ENCODE measurements around the gene MIER3. TPM values are rescaled to one million over a fixed set of nuclear protein-coding genes. Genes with fewer than 3 reads are reported as not detected.

Gene MIER3
- polyA plus RNA-seq, 1 of the 3 experiments (the other 2 are of a cell fraction): 3.8 TPM

DNA sequence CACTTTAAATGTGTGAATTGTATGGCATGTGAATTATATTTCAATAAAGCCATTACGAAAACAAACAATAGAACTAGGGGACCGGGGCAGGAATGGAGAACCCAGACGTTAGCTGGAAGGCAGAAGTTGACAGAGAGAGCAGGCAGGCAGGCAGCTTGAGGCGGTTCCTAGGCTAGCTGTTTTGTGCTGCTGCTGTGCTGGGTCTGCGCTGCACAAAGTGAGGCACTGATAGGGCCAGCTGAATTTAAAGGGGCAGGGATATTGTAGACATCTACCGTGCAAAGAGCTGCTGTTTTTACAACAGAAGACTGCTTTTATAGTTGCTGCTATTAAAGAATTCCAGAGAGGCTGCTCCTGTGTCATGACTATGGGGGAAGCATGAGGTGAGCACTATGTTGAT is 21.6 kb upstream of the MIER3 start:
- H3K9me3 ChIP-seq: no peaks in the 10 kb centered on the region
- H3K9ac ChIP-seq: no peak overlapping the region
- ChIA-PET CTCF (interaction anchor here (1.1 kb wide), 1 partner anchor 19 kb away, joined by 3 read pairs; no protein-coding TSS in a partner anchor), POLR2A (no interaction called here)
- H3F3A ChIP-seq (replicated peaks; ENCODE audit: insufficient read depth): no peaks in the 10 kb centered on the region
- H3K4me2 ChIP-seq: no peak overlapping the region
- no peak overlapping the region for H3K4me3 ChIP-seq (ENCODE audit: low read depth in 2 of 2, low read length in 1 of 2)
- no peaks in the 10 kb centered on the region for H4K20me1 ChIP-seq (ENCODE audit: insufficient read depth)
- no peak overlapping the region for H2AFZ ChIP-seq (ENCODE audit: low read depth)
- no peaks in the 10 kb centered on the region for H3K36me3 ChIP-seq (replicated peaks in 1 of 2; ENCODE audit: control insufficient read depth in 1 of 2, insufficient read depth in 2 of 2, low read length in 1 of 2)
- H3K27me3 ChIP-seq (ENCODE audit: insufficient read depth): no peaks in the 10 kb centered on the region; the same call in 1 of the 2 replicates
- WGBS (ENCODE audit: low lambda C conversion rate): 46% methylated on average over 6 of the region's 6 CpGs
- TF ChIP-seq, protein P1, sequence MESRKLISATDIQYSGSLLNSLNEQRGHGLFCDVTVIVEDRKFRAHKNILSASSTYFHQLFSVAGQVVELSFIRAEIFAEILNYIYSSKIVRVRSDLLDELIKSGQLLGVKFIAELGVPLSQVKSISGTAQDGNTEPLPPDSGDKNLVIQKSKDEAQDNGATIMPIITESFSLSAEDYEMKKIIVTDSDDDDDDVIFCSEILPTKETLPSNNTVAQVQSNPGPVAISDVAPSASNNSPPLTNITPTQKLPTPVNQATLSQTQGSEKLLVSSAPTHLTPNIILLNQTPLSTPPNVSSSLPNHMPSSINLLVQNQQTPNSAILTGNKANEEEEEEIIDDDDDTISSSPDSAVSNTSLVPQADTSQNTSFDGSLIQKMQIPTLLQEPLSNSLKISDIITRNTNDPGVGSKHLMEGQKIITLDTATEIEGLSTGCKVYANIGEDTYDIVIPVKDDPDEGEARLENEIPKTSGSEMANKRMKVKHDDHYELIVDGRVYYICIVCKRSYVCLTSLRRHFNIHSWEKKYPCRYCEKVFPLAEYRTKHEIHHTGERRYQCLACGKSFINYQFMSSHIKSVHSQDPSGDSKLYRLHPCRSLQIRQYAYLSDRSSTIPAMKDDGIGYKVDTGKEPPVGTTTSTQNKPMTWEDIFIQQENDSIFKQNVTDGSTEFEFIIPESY (IDR thresholded peaks at IDR 0.05; ENCODE audit: borderline replicate concordance, low read depth): no peak
- no peak for TF ChIP-seq EP300 (IDR thresholded peaks at IDR 0.05; ENCODE audit: borderline replicate concordance in 1 of 2, low read depth in 1 of 2, low read length in 1 of 2)
- TF ChIP-seq FOXM1 (IDR thresholded peaks at IDR 0.05; ENCODE audit: low read depth): no peak
- TF ChIP-seq MXI1 (IDR thresholded peaks at IDR 0.05; ENCODE audit: low read depth, low read length): no peak
- no peak for TF ChIP-seq FOSL2 (IDR thresholded peaks at IDR 0.05; ENCODE audit: borderline replicate concordance, low read depth)
- no peaks in the 10 kb centered on the region for H3K9me2 ChIP-seq
- H3K27ac ChIP-seq (ENCODE audit: low read depth in 2 of 2, low read length in 1 of 2): no peak overlapping the region
- no peaks in the 10 kb centered on the region for H3K79me2 ChIP-seq (ENCODE audit: insufficient read depth)
- no peaks in the 10 kb centered on the region for H3K4me1 ChIP-seq (ENCODE audit: control insufficient read depth in 1 of 2, insufficient read depth in 2 of 2, low read depth in 1 of 2, low read length in 1 of 2)
- DNase-seq: no peak

DNA sequence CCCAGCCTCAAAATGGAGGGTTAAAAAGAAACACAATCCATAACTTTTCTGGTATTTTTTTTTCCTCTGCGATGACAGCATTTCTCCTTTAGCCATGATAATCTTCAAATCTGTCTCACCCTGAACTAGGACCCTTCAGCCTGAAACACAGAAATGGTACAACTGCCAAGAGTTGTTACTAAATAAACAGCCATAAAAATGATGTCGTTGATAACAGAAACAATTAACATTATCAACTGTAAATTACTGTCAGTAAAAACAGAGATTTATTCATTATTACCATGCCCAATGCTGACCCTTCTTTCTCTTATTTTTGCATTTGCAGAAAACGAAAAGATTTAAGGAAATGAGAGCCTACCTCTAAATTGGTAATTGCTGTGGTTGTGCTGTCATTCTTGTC is 19.4 kb upstream of the MIER3 start:
- 7% methylated on average over 3 of the region's 3 CpGs for WGBS (ENCODE audit: low lambda C conversion rate)
- no peak overlapping the region for H3K4me3 ChIP-seq (ENCODE audit: low read depth in 2 of 2, low read length in 1 of 2)
- no peaks in the 10 kb centered on the region for H3F3A ChIP-seq (replicated peaks; ENCODE audit: insufficient read depth)
- no peak overlapping the region for H3K4me2 ChIP-seq
- no peaks in the 10 kb centered on the region for H3K79me2 ChIP-seq (ENCODE audit: insufficient read depth)
- H3K9me2 ChIP-seq: no peaks in the 10 kb centered on the region
- no peaks in the 10 kb centered on the region; the same call in 1 of the 2 replicates for H3K27me3 ChIP-seq (ENCODE audit: insufficient read depth)
- DNase-seq: no peak
- H3K27ac ChIP-seq (ENCODE audit: low read depth in 2 of 2, low read length in 1 of 2): no peak overlapping the region
- CTCF ChIA-PET: no interaction called here
- no peaks in the 10 kb centered on the region for H4K20me1 ChIP-seq (ENCODE audit: insufficient read depth)
- TF ChIP-seq POLR2AphosphoS5 (IDR thresholded peaks at IDR 0.05; ENCODE audit: low read depth, low read length) (no peak), YY1 (IDR thresholded peaks at IDR 0.05; ENCODE audit: low read depth) (no peak), FOXJ3 (CRISPR knock-in tag; IDR thresholded peaks at IDR 0.05) (no peak), FOSL2 (IDR thresholded peaks at IDR 0.05; ENCODE audit: borderline replicate concordance, low read depth) (no peak), SMC3 (IDR thresholded peaks at IDR 0.05; ENCODE audit: low read depth, low read length) (no peak), RXRA (IDR thresholded peaks at IDR 0.05; ENCODE audit: borderline replicate concordance, low read depth) (no peak), FOXM1 (IDR thresholded peaks at IDR 0.05; ENCODE audit: low read depth) (no peak), ELF1 (IDR thresholded peaks at IDR 0.05) (no peak), EZH2phosphoT487 (IDR thresholded peaks at IDR 0.05; ENCODE audit: borderline replicate concordance, low read depth) (no peak)
- TF ChIP-seq, protein P2, sequence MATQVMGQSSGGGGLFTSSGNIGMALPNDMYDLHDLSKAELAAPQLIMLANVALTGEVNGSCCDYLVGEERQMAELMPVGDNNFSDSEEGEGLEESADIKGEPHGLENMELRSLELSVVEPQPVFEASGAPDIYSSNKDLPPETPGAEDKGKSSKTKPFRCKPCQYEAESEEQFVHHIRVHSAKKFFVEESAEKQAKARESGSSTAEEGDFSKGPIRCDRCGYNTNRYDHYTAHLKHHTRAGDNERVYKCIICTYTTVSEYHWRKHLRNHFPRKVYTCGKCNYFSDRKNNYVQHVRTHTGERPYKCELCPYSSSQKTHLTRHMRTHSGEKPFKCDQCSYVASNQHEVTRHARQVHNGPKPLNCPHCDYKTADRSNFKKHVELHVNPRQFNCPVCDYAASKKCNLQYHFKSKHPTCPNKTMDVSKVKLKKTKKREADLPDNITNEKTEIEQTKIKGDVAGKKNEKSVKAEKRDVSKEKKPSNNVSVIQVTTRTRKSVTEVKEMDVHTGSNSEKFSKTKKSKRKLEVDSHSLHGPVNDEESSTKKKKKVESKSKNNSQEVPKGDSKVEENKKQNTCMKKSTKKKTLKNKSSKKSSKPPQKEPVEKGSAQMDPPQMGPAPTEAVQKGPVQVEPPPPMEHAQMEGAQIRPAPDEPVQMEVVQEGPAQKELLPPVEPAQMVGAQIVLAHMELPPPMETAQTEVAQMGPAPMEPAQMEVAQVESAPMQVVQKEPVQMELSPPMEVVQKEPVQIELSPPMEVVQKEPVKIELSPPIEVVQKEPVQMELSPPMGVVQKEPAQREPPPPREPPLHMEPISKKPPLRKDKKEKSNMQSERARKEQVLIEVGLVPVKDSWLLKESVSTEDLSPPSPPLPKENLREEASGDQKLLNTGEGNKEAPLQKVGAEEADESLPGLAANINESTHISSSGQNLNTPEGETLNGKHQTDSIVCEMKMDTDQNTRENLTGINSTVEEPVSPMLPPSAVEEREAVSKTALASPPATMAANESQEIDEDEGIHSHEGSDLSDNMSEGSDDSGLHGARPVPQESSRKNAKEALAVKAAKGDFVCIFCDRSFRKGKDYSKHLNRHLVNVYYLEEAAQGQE (IDR thresholded peaks at IDR 0.05; ENCODE audit: low read depth, low read length): no peak
- TF ChIP-seq, protein P3, sequence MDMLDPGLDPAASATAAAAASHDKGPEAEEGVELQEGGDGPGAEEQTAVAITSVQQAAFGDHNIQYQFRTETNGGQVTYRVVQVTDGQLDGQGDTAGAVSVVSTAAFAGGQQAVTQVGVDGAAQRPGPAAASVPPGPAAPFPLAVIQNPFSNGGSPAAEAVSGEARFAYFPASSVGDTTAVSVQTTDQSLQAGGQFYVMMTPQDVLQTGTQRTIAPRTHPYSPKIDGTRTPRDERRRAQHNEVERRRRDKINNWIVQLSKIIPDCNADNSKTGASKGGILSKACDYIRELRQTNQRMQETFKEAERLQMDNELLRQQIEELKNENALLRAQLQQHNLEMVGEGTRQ (IDR thresholded peaks at IDR 0.05; ENCODE audit: borderline replicate concordance, low read depth, low read length): no peak
- H3K9me3 ChIP-seq: no peaks in the 10 kb centered on the region
- no peaks in the 10 kb centered on the region for H3K36me3 ChIP-seq (replicated peaks in 1 of 2; ENCODE audit: control insufficient read depth in 1 of 2, insufficient read depth in 2 of 2, low read length in 1 of 2)
- H3K4me1 ChIP-seq (ENCODE audit: control insufficient read depth in 1 of 2, insufficient read depth in 2 of 2, low read depth in 1 of 2, low read length in 1 of 2): no peaks in the 10 kb centered on the region
- H3K9ac ChIP-seq: no peak overlapping the region
- POLR2A ChIA-PET: no interaction called here
- H2AFZ ChIP-seq (ENCODE audit: low read depth): no peak overlapping the region
